Measurements from ENCODE around the gene CCIN.

Gene CCIN

DNA sequence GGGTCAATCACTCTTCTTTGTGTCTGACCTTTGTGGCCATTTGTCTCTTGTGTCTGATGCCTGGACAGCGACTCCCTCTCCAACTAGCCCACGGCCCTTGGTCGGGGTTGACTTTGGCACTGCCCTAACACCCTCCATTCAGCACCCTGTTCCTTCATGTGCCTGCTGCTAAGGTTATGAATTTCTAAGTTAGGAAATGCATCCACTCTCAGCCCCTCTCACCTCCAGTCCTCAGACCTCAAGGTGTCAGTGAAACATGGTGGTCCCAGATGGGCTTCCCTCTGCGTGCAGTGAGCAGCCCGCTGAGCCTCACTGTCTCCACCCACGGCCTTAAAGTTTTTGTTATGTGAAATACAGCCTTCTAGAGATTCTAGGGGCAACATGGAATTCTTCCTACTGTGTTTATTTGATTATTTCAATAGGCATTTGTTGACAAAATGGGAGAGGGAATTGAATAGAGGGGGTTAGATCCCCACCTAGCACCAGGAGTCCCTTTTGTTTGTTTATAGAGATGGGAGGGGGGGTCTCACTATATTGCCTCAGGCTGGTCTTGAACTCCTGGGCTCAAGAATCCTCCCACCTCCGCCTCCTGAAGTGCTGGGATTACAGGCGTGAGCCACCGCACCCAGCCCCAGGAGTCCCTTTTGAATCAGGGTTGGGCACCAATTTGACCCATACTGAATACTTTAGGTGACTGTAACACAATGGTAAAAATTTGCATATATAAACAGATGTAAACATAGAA is 34.3 kb upstream of the CCIN start:
- Histone ChIP-seq H2BK5ac (ENCODE audit: low read length) (no peak overlapping the region), H3K23ac (ENCODE audit: low read depth, low read length, poor library complexity) (no peak overlapping the region), H2AK5ac (ENCODE audit: low read depth, low read length) (no peak overlapping the region), H3K4me3 (ENCODE audit: low read length in 2 of 2) (peak overlapping the region in 1 of 2 donors; percentile 53), H3K36me3 (replicated peaks in 1 of 2; ENCODE audit: control insufficient read depth in 2 of 2, insufficient read depth in 2 of 2, low read length in 2 of 2) (no peaks in the 10 kb centered on the region), H2BK120ac (ENCODE audit: low read depth, low read length) (no peak overlapping the region), H3K27me3 (ENCODE audit: control insufficient read depth in 3 of 3, insufficient read depth in 3 of 3, low read depth in 1 of 3, low read length in 3 of 3) (peaks cover 0 to 48% (median 24%) of the 10 kb centered on the region in 3 experiments), H3K27ac (replicated peaks; ENCODE audit: low read length) (no peak overlapping the region), H3K9ac (ENCODE audit: low read depth, low read length, poor library complexity) (no peak overlapping the region), H2BK15ac (ENCODE audit: low read length) (no peak overlapping the region), H3K4me1 (ENCODE audit: control insufficient read depth in 2 of 2, insufficient read depth in 1 of 2, low read depth in 1 of 2, low read length in 2 of 2) (peaks cover 14 to 15% of the 10 kb centered on the region in 2 donors), H2BK12ac (ENCODE audit: low read length) (no peak overlapping the region), H4K91ac (ENCODE audit: low read depth, low read length, poor library complexity) (no peak overlapping the region), H2AFZ (ENCODE audit: low read length) (peak overlapping the region; percentile 22), H3K4ac (ENCODE audit: low read length) (no peak overlapping the region), H3K18ac (ENCODE audit: low read length) (no peak overlapping the region), H4K8ac (ENCODE audit: low read depth, low read length) (no peak overlapping the region), H3K4me2 (ENCODE audit: insufficient read depth, low read length, poor library complexity, severe bottlenecking) (no peak overlapping the region), H3K9me3 (replicated peaks in 1 of 2; ENCODE audit: control insufficient read depth in 2 of 2, insufficient read depth in 1 of 2, low read depth in 1 of 2, low read length in 2 of 2) (no peaks in the 10 kb centered on the region), H3K14ac (ENCODE audit: low read length) (no peak overlapping the region), H3K79me1 (ENCODE audit: low read depth, low read length) (no peaks in the 10 kb centered on the region)
- DNase-seq (ENCODE audit: low spot score), result no peak
- no CpG with 5 or more reads among the region's 9 CpGs for WGBS, 2 donors (ENCODE audit: extremely low coverage in 2 of 2, insufficient read length in 2 of 2, insufficient replicate concordance in 1 of 2)

DNA sequence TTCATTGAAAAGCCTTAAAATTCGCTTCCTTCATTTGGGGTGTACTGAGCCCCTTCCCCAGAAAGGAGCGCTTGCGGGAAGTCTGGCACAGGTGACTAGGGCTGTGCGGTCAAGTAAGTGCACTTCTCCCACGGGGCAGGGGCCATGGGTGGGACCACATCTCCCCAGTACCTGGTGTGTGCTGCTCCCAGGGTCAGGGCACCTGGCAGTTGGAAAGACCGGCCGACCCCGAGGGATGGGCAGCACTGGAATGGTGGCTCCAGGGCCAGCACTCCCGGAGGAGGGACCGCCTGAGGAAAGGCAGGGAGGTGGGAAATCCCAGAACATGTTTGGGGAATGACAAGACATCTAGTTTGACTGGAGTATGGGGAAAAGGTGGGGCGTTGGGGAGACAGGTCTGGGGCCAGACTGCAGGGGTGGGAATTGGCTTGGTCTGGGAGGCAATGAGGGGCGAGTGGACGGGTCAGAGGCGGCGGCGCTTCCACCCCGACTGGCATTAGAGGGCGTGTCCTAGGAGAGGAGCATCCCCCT is 33.4 kb upstream of the CCIN start:
- Histone ChIP-seq H3K18ac (ENCODE audit: low read length) (peak overlapping the region; percentile 64), H3K79me1 (ENCODE audit: low read depth, low read length) (no peaks in the 10 kb centered on the region), H3K14ac (ENCODE audit: low read length) (no peak overlapping the region), H3K9ac (ENCODE audit: low read depth, low read length, poor library complexity) (no peak overlapping the region), H3K23ac (ENCODE audit: low read depth, low read length, poor library complexity) (peak overlapping the region; percentile 22), H2AFZ (ENCODE audit: low read length) (peak overlapping the region; percentile 92), H2AK5ac (ENCODE audit: low read depth, low read length) (no peak overlapping the region), H2BK120ac (ENCODE audit: low read depth, low read length) (no peak overlapping the region), H4K8ac (ENCODE audit: low read depth, low read length) (no peak overlapping the region), H3K27ac (replicated peaks; ENCODE audit: low read length) (no peak overlapping the region), H3K36me3 (replicated peaks in 1 of 2; ENCODE audit: control insufficient read depth in 2 of 2, insufficient read depth in 2 of 2, low read length in 2 of 2) (no peaks in the 10 kb centered on the region), H3K4ac (ENCODE audit: low read length) (no peak overlapping the region), H3K4me2 (ENCODE audit: insufficient read depth, low read length, poor library complexity, severe bottlenecking) (peak overlapping the region; percentile 83), H2BK12ac (ENCODE audit: low read length) (no peak overlapping the region), H3K4me3 (ENCODE audit: low read length in 2 of 2) (peak overlapping the region; percentile 53 to 91), H3K27me3 (ENCODE audit: control insufficient read depth in 3 of 3, insufficient read depth in 3 of 3, low read depth in 1 of 3, low read length in 3 of 3) (peaks cover 0 to 48% (median 24%) of the 10 kb centered on the region in 3 experiments), H3K4me1 (ENCODE audit: control insufficient read depth in 2 of 2, insufficient read depth in 1 of 2, low read depth in 1 of 2, low read length in 2 of 2) (peaks cover 14 to 15% of the 10 kb centered on the region in 2 donors), H2BK5ac (ENCODE audit: low read length) (no peak overlapping the region), H4K91ac (ENCODE audit: low read depth, low read length, poor library complexity) (no peak overlapping the region), H2BK15ac (ENCODE audit: low read length) (no peak overlapping the region), H3K9me3 (replicated peaks in 1 of 2; ENCODE audit: control insufficient read depth in 2 of 2, insufficient read depth in 1 of 2, low read depth in 1 of 2, low read length in 2 of 2) (no peaks in the 10 kb centered on the region)
- DNase-seq (ENCODE audit: low spot score), result no peak
- WGBS, 2 donors (ENCODE audit: extremely low coverage in 2 of 2, insufficient read length in 2 of 2, insufficient replicate concordance in 1 of 2), result no CpG with 5 or more reads among the region's 18 CpGs

- Histone ChIP-seq H2AK5ac (ENCODE audit: low read depth, low read length) (no peak within 1 kb of the TSS), H3K27me3 (ENCODE audit: control insufficient read depth in 3 of 3, insufficient read depth in 3 of 3, low read depth in 1 of 3, low read length in 3 of 3) (peaks cover 0 to 48% (median 24%) of the 10 kb centered on the region in 3 experiments), H3K9ac (ENCODE audit: low read depth, low read length, poor library complexity) (peak within 1 kb of the TSS; percentile 71), H4K8ac (ENCODE audit: low read depth, low read length) (no peak within 1 kb of the TSS), H3K4ac (ENCODE audit: low read length) (no peak within 1 kb of the TSS), H3K23ac (ENCODE audit: low read depth, low read length, poor library complexity) (peak within 1 kb of the TSS; percentile 22), H2AFZ (ENCODE audit: low read length) (peak within 1 kb of the TSS; percentile 92), H3K14ac (ENCODE audit: low read length) (no peak within 1 kb of the TSS), H3K4me1 (ENCODE audit: control insufficient read depth in 2 of 2, insufficient read depth in 1 of 2, low read depth in 1 of 2, low read length in 2 of 2) (peaks cover 14 to 15% of the 10 kb centered on the region in 2 donors), H3K9me3 (replicated peaks in 1 of 2; ENCODE audit: control insufficient read depth in 2 of 2, insufficient read depth in 1 of 2, low read depth in 1 of 2, low read length in 2 of 2) (no peaks in the 10 kb centered on the region), H3K27ac (replicated peaks; ENCODE audit: low read length) (no peak within 1 kb of the TSS), H2BK5ac (ENCODE audit: low read length) (no peak within 1 kb of the TSS), H3K36me3 (replicated peaks in 1 of 2; ENCODE audit: control insufficient read depth in 2 of 2, insufficient read depth in 2 of 2, low read length in 2 of 2) (no peaks in the 10 kb centered on the region), H2BK15ac (ENCODE audit: low read length) (no peak within 1 kb of the TSS), H4K91ac (ENCODE audit: low read depth, low read length, poor library complexity) (no peak within 1 kb of the TSS), H3K4me3 (ENCODE audit: low read length in 2 of 2) (peak within 1 kb of the TSS; percentile 53 to 91), H2BK12ac (ENCODE audit: low read length) (no peak within 1 kb of the TSS), H2BK120ac (ENCODE audit: low read depth, low read length) (no peak within 1 kb of the TSS), H3K79me1 (ENCODE audit: low read depth, low read length) (no peaks in the 10 kb centered on the region), H3K18ac (ENCODE audit: low read length) (peak within 1 kb of the TSS; percentile 85), H3K4me2 (ENCODE audit: insufficient read depth, low read length, poor library complexity, severe bottlenecking) (peak within 1 kb of the TSS; percentile 83)
- WGBS, 2 donors (ENCODE audit: extremely low coverage in 2 of 2, insufficient read length in 2 of 2, insufficient replicate concordance in 1 of 2), result no CpG with 5 or more reads among the region's 83 CpGs
- peak; percentile 54 for DNase-seq (ENCODE audit: low spot score)
These were observed 32.8 kb upstream of the CCIN start, which contains the start of gene GLIPR2 for GRCh38 chr9:36136272-36136893. TSS of gene GLIPR2 (plus strand) at chr9:36136733. CDS start at chr9:36136779, 46 bp downstream.

DNA sequence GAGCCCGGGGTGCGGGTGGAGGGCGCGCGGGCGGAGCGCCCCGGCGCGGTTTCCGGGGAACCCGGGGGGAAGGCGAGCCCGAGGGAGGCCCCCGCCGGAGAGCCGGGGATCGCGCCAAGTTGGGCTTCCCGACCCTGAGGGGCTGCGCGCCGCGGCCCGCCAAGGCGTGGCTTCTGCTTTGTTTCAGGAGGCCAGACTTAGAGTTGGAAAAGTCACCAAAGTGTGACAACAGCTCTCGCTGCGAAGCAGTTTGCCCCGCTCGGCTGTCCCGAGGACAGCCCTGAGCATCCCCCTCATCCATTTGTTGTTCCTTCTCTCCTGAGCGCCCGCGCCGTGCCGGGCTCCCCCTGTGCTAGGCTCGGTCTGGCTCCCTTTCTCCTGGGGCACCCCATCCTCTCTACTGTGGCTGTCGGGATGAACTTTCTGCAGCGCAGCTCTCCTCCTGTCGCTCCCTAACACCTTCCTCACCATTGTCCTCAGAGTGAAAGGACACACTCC is 32.2 kb upstream of the CCIN start:
- H4K91ac ChIP-seq (ENCODE audit: low read depth, low read length, poor library complexity), result no peak overlapping the region
- no CpG with 5 or more reads among the region's 40 CpGs for WGBS, 2 donors (ENCODE audit: extremely low coverage in 2 of 2, insufficient read length in 2 of 2, insufficient replicate concordance in 1 of 2)
- no peak overlapping the region for H3K27ac ChIP-seq (replicated peaks; ENCODE audit: low read length)
- no peak overlapping the region for H3K23ac ChIP-seq (ENCODE audit: low read depth, low read length, poor library complexity)
- no peaks in the 10 kb centered on the region for H3K36me3 ChIP-seq (replicated peaks in 1 of 2; ENCODE audit: control insufficient read depth in 2 of 2, insufficient read depth in 2 of 2, low read length in 2 of 2)
- peaks cover 14 to 15% of the 10 kb centered on the region in 2 donors for H3K4me1 ChIP-seq (ENCODE audit: control insufficient read depth in 2 of 2, insufficient read depth in 1 of 2, low read depth in 1 of 2, low read length in 2 of 2)
- no peak overlapping the region for H2BK15ac ChIP-seq (ENCODE audit: low read length)
- peak overlapping the region; percentile 85 for H3K18ac ChIP-seq (ENCODE audit: low read length)
- H2AK5ac ChIP-seq (ENCODE audit: low read depth, low read length), result no peak overlapping the region
- H2AFZ ChIP-seq (ENCODE audit: low read length), result peak overlapping the region; percentile 92
- H2BK5ac ChIP-seq (ENCODE audit: low read length), result no peak overlapping the region
- H3K9ac ChIP-seq (ENCODE audit: low read depth, low read length, poor library complexity), result peak overlapping the region; percentile 71
- no peaks in the 10 kb centered on the region for H3K79me1 ChIP-seq (ENCODE audit: low read depth, low read length)
- no peaks in the 10 kb centered on the region for H3K9me3 ChIP-seq (replicated peaks in 1 of 2; ENCODE audit: control insufficient read depth in 2 of 2, insufficient read depth in 1 of 2, low read depth in 1 of 2, low read length in 2 of 2)
- peaks cover 0 to 48% (median 24%) of the 10 kb centered on the region in 3 experiments for H3K27me3 ChIP-seq (ENCODE audit: control insufficient read depth in 3 of 3, insufficient read depth in 3 of 3, low read depth in 1 of 3, low read length in 3 of 3)
- peak overlapping the region; percentile 83 for H3K4me2 ChIP-seq (ENCODE audit: insufficient read depth, low read length, poor library complexity, severe bottlenecking)
- H3K4ac ChIP-seq (ENCODE audit: low read length), result no peak overlapping the region
- no peak for DNase-seq (ENCODE audit: low spot score)
- H2BK120ac ChIP-seq (ENCODE audit: low read depth, low read length), result no peak overlapping the region
- no peak overlapping the region for H3K14ac ChIP-seq (ENCODE audit: low read length)
- H3K4me3 ChIP-seq (ENCODE audit: low read length in 2 of 2), result peak overlapping the region; percentile 53 to 91
- H2BK12ac ChIP-seq (ENCODE audit: low read length), result no peak overlapping the region
- H4K8ac ChIP-seq (ENCODE audit: low read depth, low read length), result no peak overlapping the region
